ENCODE results near the gene KRCC1.

DNA sequence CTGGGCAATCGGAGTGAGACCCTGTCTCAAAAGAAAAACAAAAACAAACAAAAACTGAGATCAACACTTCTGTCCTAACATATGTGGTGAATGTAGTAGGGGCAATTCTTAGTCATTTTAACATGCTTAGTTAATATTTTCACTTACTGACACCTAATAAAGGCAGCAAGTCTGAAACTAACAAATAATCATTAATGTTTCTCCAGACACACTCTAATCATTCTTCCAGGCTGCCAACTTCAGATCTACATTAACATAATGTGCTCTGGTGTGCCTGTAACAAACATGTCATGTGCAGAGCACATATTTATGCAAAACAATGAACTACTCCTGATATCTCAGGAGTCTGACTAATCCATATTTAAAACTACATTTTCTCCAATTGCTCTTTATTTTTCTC lies 6.0 kb downstream of the KRCC1 start:
- TF ChIP-seq, protein P1, sequence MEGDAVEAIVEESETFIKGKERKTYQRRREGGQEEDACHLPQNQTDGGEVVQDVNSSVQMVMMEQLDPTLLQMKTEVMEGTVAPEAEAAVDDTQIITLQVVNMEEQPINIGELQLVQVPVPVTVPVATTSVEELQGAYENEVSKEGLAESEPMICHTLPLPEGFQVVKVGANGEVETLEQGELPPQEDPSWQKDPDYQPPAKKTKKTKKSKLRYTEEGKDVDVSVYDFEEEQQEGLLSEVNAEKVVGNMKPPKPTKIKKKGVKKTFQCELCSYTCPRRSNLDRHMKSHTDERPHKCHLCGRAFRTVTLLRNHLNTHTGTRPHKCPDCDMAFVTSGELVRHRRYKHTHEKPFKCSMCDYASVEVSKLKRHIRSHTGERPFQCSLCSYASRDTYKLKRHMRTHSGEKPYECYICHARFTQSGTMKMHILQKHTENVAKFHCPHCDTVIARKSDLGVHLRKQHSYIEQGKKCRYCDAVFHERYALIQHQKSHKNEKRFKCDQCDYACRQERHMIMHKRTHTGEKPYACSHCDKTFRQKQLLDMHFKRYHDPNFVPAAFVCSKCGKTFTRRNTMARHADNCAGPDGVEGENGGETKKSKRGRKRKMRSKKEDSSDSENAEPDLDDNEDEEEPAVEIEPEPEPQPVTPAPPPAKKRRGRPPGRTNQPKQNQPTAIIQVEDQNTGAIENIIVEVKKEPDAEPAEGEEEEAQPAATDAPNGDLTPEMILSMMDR (IDR thresholded peaks at IDR 0.05; ENCODE audit: insufficient read depth, low read length, poor library complexity, severe bottlenecking) = no peak
- no peak for TF ChIP-seq EZH2phosphoT487 (conservative IDR thresholded peaks at IDR 0.05; ENCODE audit: low read length)

Measured in SU-DHL-6 (cell line).